DOHH2 (cell line): Measurements from ENCODE around the gene DEDD2.
"Not testable (repeated sequence)": the region's sequence is repeated elsewhere in the genome, so short reads cannot be mapped to it uniquely, and the experiment has no call there.

Source experiments
- EZH2phosphoT487 ChIP-seq: fragments of 200-600 bp; sonication (generic); IDR thresholded peaks from 2 replicates; pipeline ENCODE4 v1.6.1; 2017; ENCODE audit warnings: borderline replicate concordance, mild to moderate bottlenecking, antibody characterized with exemption, low read length, moderate library complexity, mixed read lengths
- TF ChIP-seq, protein P1 (sequence below): fragments of 200-600 bp; sonication (generic); IDR thresholded peaks from one replicate; pipeline ENCODE4 v1.5.1; 2014; ENCODE audit warnings: antibody characterized with exemption, mild to moderate bottlenecking, low read depth, low read length; ENCODE audit not compliant: poor library complexity, severe bottlenecking

DNA sequence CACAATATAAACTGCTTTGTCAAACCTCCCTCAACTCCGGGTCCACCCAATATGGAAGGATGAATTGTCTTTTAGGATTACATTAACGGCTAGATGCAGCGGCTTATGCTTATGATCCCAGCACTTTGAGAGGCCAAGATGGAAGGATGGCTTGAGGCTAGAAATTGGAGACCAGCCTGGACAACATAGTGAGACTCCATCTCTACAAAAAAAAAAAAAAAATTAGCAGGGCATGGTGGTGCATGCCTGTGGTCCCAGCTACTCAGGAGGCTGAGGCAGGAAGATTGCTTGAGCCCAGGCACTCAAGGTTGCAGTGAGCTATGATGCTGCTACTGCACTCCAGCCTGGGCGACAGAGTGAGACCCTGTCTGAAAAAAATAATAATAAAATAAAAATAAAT, 48.6 kb upstream of the DEDD2 start:
- TF ChIP-seq, protein P1, sequence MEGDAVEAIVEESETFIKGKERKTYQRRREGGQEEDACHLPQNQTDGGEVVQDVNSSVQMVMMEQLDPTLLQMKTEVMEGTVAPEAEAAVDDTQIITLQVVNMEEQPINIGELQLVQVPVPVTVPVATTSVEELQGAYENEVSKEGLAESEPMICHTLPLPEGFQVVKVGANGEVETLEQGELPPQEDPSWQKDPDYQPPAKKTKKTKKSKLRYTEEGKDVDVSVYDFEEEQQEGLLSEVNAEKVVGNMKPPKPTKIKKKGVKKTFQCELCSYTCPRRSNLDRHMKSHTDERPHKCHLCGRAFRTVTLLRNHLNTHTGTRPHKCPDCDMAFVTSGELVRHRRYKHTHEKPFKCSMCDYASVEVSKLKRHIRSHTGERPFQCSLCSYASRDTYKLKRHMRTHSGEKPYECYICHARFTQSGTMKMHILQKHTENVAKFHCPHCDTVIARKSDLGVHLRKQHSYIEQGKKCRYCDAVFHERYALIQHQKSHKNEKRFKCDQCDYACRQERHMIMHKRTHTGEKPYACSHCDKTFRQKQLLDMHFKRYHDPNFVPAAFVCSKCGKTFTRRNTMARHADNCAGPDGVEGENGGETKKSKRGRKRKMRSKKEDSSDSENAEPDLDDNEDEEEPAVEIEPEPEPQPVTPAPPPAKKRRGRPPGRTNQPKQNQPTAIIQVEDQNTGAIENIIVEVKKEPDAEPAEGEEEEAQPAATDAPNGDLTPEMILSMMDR = not testable (repeated sequence)
- TF ChIP-seq EZH2phosphoT487 = not testable (repeated sequence)
